Neural cell (in vitro differentiated cells): Measurements from ENCODE around the gene MALRD1. TPM values are rescaled to one million over a fixed set of nuclear protein-coding genes. Genes with fewer than 3 reads are reported as not detected.

Source experiments
- H2AFZ ChIP-seq: fragments of 200-600, 300-800 bp; sonication (generic), shearing (Covaris generic); 2 replicates; pipeline ENCODE4 v1.6.0; 2014; ENCODE audit warnings: low read depth, mild to moderate bottlenecking, antibody characterized with exemption, low read length, moderate library complexity
- H3F3A ChIP-seq: fragments of 200-600 bp; shearing (Covaris generic); 2 replicates; pipeline ENCODE4 v1.6.1; 2016; ENCODE audit warnings: mild to moderate bottlenecking, moderate library complexity, mixed read lengths, antibody characterized with exemption, low read length; ENCODE audit not compliant: insufficient read depth, poor library complexity, severe bottlenecking
- H3K27ac ChIP-seq: fragments of 200-600, 300-800 bp; sonication (generic), shearing (Covaris generic); 2 replicates; pipeline ENCODE4 v1.5.1; 2014; ENCODE audit warnings: mild to moderate bottlenecking, low read length, moderate library complexity
- H3K27me3 ChIP-seq: fragments of 300-800, 200-600 bp; sonication (generic), shearing (Covaris generic); 2 replicates; pipeline ENCODE4 v1.6.0; 2014; ENCODE audit warnings: mild to moderate bottlenecking, low read depth, low read length, moderate library complexity; ENCODE audit not compliant: insufficient read depth
- H3K36me3 ChIP-seq: fragments of 300-800, 200-600 bp; sonication (generic), shearing (Covaris generic); 2 replicates; pipeline ENCODE4 v1.5.1; 2014; ENCODE audit warnings: mild to moderate bottlenecking, antibody characterized with exemption, low read length, moderate library complexity; ENCODE audit not compliant: insufficient read depth
- H3K4me2 ChIP-seq: fragments of 300-800, 200-600 bp; sonication (generic), shearing (Covaris generic); 2 replicates; pipeline ENCODE4 v1.6.0; 2014; ENCODE audit warnings: mild to moderate bottlenecking, low read length
- H3K4me3 ChIP-seq: fragments of 300-800, 200-600 bp; sonication (generic), shearing (Covaris generic); 2 replicates; pipeline ENCODE4 v1.5.1; 2014; ENCODE audit warnings: mild to moderate bottlenecking, low read length, moderate library complexity
- H3K79me2 ChIP-seq: fragments of 200-600 bp; shearing (Covaris generic); replicated peaks from 2 replicates; pipeline ENCODE4 v1.6.0; 2014; ENCODE audit warnings: mild to moderate bottlenecking, low read length, moderate library complexity; ENCODE audit not compliant: insufficient read depth
- H3K9ac ChIP-seq: fragments of 300-800, 200-600 bp; sonication (generic), shearing (Covaris generic); 2 replicates; pipeline ENCODE4 v1.6.1; 2016; ENCODE audit warnings: mild to moderate bottlenecking, low read length, mixed read lengths
- H3K9me2 ChIP-seq: fragments of 200-600 bp; shearing (Covaris generic); 2 replicates; pipeline ENCODE4 v1.6.1; 2016; ENCODE audit warnings: mild to moderate bottlenecking, low read length, mixed read lengths; ENCODE audit not compliant: insufficient read depth
- H3K9me3 ChIP-seq: fragments of 200-600, 300-800 bp; sonication (generic), shearing (Covaris generic); 2 replicates; pipeline ENCODE4 v1.6.1; 2016; ENCODE audit warnings: mild to moderate bottlenecking, mixed run types, low read length, moderate library complexity, mixed read lengths
- H4K20me1 ChIP-seq: fragments of 200-600 bp; shearing (Covaris generic); 2 replicates; pipeline ENCODE4 v1.6.1; 2016; ENCODE audit warnings: mild to moderate bottlenecking, mixed run types; ENCODE audit not compliant: insufficient read depth
- EP300 ChIP-seq: fragments of 450-650 bp; conservative IDR thresholded peaks from 2 replicates; pipeline ENCODE4 v1.6.1; 2014; ENCODE audit warnings: antibody characterized with exemption, mild to moderate bottlenecking, moderate library complexity; ENCODE audit not compliant: poor library complexity, severe bottlenecking
- EZH2 ChIP-seq: fragments of 200-600, 300-800 bp; shearing (Covaris generic), sonication (generic); IDR thresholded peaks from 2 replicates; pipeline ENCODE4 v1.6.1; 2014; ENCODE audit warnings: antibody characterized with exemption, low read length, borderline replicate concordance, mild to moderate bottlenecking; ENCODE audit not compliant: insufficient read depth, poor library complexity, severe bottlenecking
- MXI1 ChIP-seq: fragments of 450-650 bp; conservative IDR thresholded peaks from 2 replicates; pipeline ENCODE4 v1.6.1; 2014; ENCODE audit warnings: antibody characterized with exemption, mild to moderate bottlenecking; ENCODE audit not compliant: poor library complexity, severe bottlenecking
- POLR2AphosphoS5 ChIP-seq: IDR thresholded peaks from 2 replicates; pipeline ENCODE4 v1.6.1; 2012
- RAD21 ChIP-seq: fragments of 450-650 bp; conservative IDR thresholded peaks from 2 replicates; pipeline ENCODE4 v1.6.1; 2014; ENCODE audit warnings: antibody characterized with exemption, mild to moderate bottlenecking, moderate library complexity
- SMC3 ChIP-seq: fragments of 450-650 bp; conservative IDR thresholded peaks from 2 replicates; pipeline ENCODE4 v1.6.1; 2014; ENCODE audit warnings: antibody characterized with exemption, mild to moderate bottlenecking, moderate library complexity; ENCODE audit not compliant: poor library complexity
- TAF1 ChIP-seq: IDR thresholded peaks from 2 replicates; pipeline ENCODE4 v1.6.1; 2012; ENCODE audit warnings: low read depth
- polyA plus RNA-seq: library from polyadenylated mRNA; depleted of rRNA; stranded (reverse); fragments of >200 nt; gene quantifications from 2 replicates; pipeline ENCODE4 v1.2.3, GENCODE V29; 2014
- TF ChIP-seq, protein P1 (sequence below): fragments of 450-650 bp; IDR thresholded peaks from 2 replicates; pipeline ENCODE4 v1.5.1; 2014; ENCODE audit warnings: antibody characterized with exemption, mild to moderate bottlenecking, moderate library complexity; ENCODE audit not compliant: poor library complexity, severe bottlenecking
- TF ChIP-seq, protein P2 (sequence below): IDR thresholded peaks from 2 replicates; pipeline ENCODE4 v1.6.1; 2012; ENCODE audit warnings: borderline replicate concordance

The MALRD1 gene
- polyA plus RNA-seq, 1 donor from 2014 or later = 0.21 TPM

DNA sequence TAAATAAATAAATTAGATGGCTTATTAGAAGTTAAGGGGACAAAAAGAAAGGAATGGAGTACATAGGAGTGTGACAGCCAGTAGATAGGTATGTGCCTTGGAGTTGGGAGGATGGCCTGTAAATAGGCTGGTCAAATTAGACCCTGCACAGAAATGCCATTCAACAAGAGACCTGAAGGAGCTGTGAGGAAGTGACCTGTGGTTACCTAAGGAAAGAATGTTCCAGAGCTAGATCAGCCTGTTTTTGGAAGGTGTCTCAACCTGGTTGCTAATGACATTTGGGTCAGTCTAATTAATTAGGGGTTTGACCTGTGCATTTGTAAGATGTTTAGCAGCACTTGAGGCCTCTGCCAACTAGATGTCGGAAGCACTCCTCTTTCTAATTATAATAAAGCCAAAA, 452.4 kb downstream of the MALRD1 start:
- TF ChIP-seq RAD21 = no peak
- TF ChIP-seq EZH2 = no peak
- TF ChIP-seq, protein P1, sequence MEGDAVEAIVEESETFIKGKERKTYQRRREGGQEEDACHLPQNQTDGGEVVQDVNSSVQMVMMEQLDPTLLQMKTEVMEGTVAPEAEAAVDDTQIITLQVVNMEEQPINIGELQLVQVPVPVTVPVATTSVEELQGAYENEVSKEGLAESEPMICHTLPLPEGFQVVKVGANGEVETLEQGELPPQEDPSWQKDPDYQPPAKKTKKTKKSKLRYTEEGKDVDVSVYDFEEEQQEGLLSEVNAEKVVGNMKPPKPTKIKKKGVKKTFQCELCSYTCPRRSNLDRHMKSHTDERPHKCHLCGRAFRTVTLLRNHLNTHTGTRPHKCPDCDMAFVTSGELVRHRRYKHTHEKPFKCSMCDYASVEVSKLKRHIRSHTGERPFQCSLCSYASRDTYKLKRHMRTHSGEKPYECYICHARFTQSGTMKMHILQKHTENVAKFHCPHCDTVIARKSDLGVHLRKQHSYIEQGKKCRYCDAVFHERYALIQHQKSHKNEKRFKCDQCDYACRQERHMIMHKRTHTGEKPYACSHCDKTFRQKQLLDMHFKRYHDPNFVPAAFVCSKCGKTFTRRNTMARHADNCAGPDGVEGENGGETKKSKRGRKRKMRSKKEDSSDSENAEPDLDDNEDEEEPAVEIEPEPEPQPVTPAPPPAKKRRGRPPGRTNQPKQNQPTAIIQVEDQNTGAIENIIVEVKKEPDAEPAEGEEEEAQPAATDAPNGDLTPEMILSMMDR = no peak
- no peak for TF ChIP-seq POLR2AphosphoS5
- TF ChIP-seq SMC3 = no peak
- TF ChIP-seq, protein P2, sequence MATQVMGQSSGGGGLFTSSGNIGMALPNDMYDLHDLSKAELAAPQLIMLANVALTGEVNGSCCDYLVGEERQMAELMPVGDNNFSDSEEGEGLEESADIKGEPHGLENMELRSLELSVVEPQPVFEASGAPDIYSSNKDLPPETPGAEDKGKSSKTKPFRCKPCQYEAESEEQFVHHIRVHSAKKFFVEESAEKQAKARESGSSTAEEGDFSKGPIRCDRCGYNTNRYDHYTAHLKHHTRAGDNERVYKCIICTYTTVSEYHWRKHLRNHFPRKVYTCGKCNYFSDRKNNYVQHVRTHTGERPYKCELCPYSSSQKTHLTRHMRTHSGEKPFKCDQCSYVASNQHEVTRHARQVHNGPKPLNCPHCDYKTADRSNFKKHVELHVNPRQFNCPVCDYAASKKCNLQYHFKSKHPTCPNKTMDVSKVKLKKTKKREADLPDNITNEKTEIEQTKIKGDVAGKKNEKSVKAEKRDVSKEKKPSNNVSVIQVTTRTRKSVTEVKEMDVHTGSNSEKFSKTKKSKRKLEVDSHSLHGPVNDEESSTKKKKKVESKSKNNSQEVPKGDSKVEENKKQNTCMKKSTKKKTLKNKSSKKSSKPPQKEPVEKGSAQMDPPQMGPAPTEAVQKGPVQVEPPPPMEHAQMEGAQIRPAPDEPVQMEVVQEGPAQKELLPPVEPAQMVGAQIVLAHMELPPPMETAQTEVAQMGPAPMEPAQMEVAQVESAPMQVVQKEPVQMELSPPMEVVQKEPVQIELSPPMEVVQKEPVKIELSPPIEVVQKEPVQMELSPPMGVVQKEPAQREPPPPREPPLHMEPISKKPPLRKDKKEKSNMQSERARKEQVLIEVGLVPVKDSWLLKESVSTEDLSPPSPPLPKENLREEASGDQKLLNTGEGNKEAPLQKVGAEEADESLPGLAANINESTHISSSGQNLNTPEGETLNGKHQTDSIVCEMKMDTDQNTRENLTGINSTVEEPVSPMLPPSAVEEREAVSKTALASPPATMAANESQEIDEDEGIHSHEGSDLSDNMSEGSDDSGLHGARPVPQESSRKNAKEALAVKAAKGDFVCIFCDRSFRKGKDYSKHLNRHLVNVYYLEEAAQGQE = no peak
- Histone ChIP-seq H3K27ac (no peak overlapping the region), H3K4me2 (no peak overlapping the region)

DNA sequence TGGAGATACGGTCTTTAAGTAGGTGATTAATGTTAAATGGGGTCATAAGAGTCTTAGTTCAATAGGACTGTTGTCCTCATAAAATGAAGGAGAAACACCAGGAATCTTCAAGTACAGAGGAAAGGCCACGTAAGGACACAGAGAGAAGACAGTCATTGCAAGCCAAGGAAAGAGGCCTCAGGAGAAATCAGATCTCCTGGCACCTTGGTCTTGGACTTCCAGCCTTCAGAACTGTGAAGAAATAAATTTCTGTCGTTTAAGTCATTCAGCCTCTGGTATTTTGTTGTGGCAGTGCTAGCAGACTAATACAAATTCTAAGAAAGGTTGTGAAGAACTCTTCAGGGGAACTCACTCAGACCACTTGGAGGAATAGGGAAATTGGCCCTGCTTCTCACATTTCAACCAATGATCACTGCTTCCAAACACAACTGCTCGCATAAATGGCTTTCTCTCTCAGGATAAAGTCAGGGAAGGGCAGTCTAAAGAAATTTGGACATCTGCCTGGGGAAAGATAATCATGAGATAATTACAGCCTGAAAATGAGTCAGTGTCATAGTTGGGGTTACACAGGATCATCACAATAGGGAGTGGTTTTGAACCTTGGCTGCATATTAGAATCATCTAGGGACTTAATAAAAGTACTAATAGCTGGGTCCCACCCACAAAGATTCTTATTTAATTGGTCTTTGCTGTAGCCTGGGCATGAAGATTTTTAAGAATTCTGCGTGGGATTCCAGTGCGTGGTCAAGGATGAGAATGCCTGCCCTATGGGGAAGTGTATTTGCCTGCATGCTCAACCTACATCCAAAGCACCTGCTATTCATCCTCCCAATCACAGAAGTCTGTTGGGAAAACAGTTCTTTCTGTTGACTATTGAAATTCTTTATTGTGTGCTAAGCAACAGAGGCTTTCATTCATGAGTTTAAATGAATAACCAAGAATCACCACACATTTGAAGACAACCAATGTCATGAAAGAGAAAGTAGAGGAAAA, 457.0 kb downstream of the MALRD1 start:
- H3K9me2 ChIP-seq = no peaks in the 10 kb centered on the region
- H4K20me1 ChIP-seq = no peaks in the 10 kb centered on the region
- H3F3A ChIP-seq = no peaks in the 10 kb centered on the region
- H2AFZ ChIP-seq = no peak overlapping the region
- H3K9me3 ChIP-seq = no peaks in the 10 kb centered on the region
- H3K27me3 ChIP-seq = no peaks in the 10 kb centered on the region
- H3K4me3 ChIP-seq = no peak overlapping the region
- H3K79me2 ChIP-seq = no peaks in the 10 kb centered on the region
- no peak overlapping the region for H3K4me2 ChIP-seq
- no peaks in the 10 kb centered on the region for H3K36me3 ChIP-seq
- H3K27ac ChIP-seq = no peak overlapping the region
- no peak overlapping the region for H3K9ac ChIP-seq
- TF ChIP-seq, protein P2 = no peak
- TF ChIP-seq RAD21 (no peak), POLR2AphosphoS5 (no peak), SMC3 (no peak), TAF1 (no peak), EP300 (no peak), EZH2 (no peak), MXI1 (no peak)
- TF ChIP-seq, protein P1 = no peak

More for the DNA sequence above, 452.4 kb downstream of the MALRD1 start:
- no peaks in the 10 kb centered on the region for H3K27me3 ChIP-seq
- H3K9me2 ChIP-seq = no peaks in the 10 kb centered on the region
- H3K9ac ChIP-seq = no peak overlapping the region
- H3K4me3 ChIP-seq = no peak overlapping the region
- H3K9me3 ChIP-seq = no peaks in the 10 kb centered on the region
- no peaks in the 10 kb centered on the region for H4K20me1 ChIP-seq
- no peaks in the 10 kb centered on the region for H3K79me2 ChIP-seq
- no peaks in the 10 kb centered on the region for H3K36me3 ChIP-seq
- no peaks in the 10 kb centered on the region for H3F3A ChIP-seq
- H2AFZ ChIP-seq = no peak overlapping the region
